ENCODE results near the gene HSCB.

Gene HSCB

DNA sequence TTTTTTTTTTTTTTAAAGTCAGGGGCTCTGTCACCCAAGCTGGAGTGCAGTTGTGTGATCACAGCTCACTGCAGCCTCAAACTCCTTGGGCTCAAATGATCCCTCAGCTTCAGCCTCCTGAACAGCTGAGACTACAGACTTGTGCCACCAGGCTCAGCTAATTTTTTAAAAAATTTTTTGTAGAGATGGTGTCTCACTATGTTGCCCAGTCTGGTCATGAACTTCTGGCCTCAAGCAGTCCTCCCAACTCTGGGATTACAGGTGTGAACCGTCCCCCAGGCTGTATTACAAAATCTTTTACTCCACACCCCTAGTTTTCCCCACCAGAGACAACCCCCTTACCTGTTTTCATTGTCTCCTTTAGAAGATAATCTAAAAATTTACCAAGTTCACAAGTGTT lies 32.5 kb downstream of the HSCB start:
- H2AFZ ChIP-seq (ENCODE audit: low read length): no peak overlapping the region
- H3K27me3 ChIP-seq (replicated peaks; ENCODE audit: insufficient read depth, low read length): no peaks in the 10 kb centered on the region
- no peaks in the 10 kb centered on the region for H3K9me2 ChIP-seq (replicated peaks; ENCODE audit: insufficient read depth, low read length)
- no peak for DNase-seq
- H3K9ac ChIP-seq (ENCODE audit: low read length): no peak overlapping the region
- no peaks in the 10 kb centered on the region for H3K4me1 ChIP-seq (ENCODE audit: low read length)
- H3K36me3 ChIP-seq (replicated peaks; ENCODE audit: insufficient read depth, low read length): peaks cover 5% of the 10 kb centered on the region; the same call in 1 of the 2 replicates
- H3F3A ChIP-seq (ENCODE audit: insufficient read depth, low read length): peaks cover 15% of the 10 kb centered on the region
- peak overlapping the region; percentile 44; the same call in 1 of the 2 replicates for H3K4me2 ChIP-seq (ENCODE audit: low read depth, low read length)
- peaks cover 64% of the 10 kb centered on the region for H3K79me2 ChIP-seq (ENCODE audit: low read length)
- no peaks in the 10 kb centered on the region for H3K9me3 ChIP-seq (replicated peaks; ENCODE audit: insufficient read depth, low read length)
- TF ChIP-seq EZH2 (optimal IDR thresholded peaks at IDR 0.05; ENCODE audit: low read depth, low read length) (no peak), EZH2phosphoT487 (IDR thresholded peaks at IDR 0.05; ENCODE audit: low read length) (no peak)
- TF ChIP-seq, protein P1, sequence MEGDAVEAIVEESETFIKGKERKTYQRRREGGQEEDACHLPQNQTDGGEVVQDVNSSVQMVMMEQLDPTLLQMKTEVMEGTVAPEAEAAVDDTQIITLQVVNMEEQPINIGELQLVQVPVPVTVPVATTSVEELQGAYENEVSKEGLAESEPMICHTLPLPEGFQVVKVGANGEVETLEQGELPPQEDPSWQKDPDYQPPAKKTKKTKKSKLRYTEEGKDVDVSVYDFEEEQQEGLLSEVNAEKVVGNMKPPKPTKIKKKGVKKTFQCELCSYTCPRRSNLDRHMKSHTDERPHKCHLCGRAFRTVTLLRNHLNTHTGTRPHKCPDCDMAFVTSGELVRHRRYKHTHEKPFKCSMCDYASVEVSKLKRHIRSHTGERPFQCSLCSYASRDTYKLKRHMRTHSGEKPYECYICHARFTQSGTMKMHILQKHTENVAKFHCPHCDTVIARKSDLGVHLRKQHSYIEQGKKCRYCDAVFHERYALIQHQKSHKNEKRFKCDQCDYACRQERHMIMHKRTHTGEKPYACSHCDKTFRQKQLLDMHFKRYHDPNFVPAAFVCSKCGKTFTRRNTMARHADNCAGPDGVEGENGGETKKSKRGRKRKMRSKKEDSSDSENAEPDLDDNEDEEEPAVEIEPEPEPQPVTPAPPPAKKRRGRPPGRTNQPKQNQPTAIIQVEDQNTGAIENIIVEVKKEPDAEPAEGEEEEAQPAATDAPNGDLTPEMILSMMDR (IDR thresholded peaks at IDR 0.05; ENCODE audit: low read length): no peak
- no peak overlapping the region for H3K4me3 ChIP-seq (ENCODE audit: low read length)
- H4K20me1 ChIP-seq (ENCODE audit: insufficient read depth, low read length): peaks cover under 1% of the 10 kb centered on the region; the same call in 1 of the 2 replicates
- H3K27ac ChIP-seq (ENCODE audit: low read length): no peak overlapping the region

- TF ChIP-seq EZH2phosphoT487 (IDR thresholded peaks at IDR 0.05; ENCODE audit: low read length): no peak
- TF ChIP-seq, protein P1 (IDR thresholded peaks at IDR 0.05; ENCODE audit: low read length): no peak
- TF ChIP-seq EZH2 (optimal IDR thresholded peaks at IDR 0.05; ENCODE audit: low read depth, low read length): no peak
- Histone ChIP-seq H3K79me2 (ENCODE audit: low read length) (peaks cover 94% of the 10 kb centered on the region), H3K36me3 (replicated peaks; ENCODE audit: insufficient read depth, low read length) (peaks cover 11% of the 10 kb centered on the region), H3K27me3 (replicated peaks; ENCODE audit: insufficient read depth, low read length) (no peaks in the 10 kb centered on the region), H3K4me1 (ENCODE audit: low read length) (no peaks in the 10 kb centered on the region), H3K9me2 (replicated peaks; ENCODE audit: insufficient read depth, low read length) (no peaks in the 10 kb centered on the region), H3K27ac (ENCODE audit: low read length) (no peak overlapping the region), H3K4me3 (ENCODE audit: low read length) (no peak overlapping the region), H3K9ac (ENCODE audit: low read length) (no peak overlapping the region), H2AFZ (ENCODE audit: low read length) (no peak overlapping the region), H3K4me2 (ENCODE audit: low read depth, low read length) (no peak overlapping the region), H3F3A (ENCODE audit: insufficient read depth, low read length) (no peaks in the 10 kb centered on the region), H3K9me3 (replicated peaks; ENCODE audit: insufficient read depth, low read length) (no peaks in the 10 kb centered on the region), H4K20me1 (ENCODE audit: insufficient read depth, low read length) (peaks cover 4% of the 10 kb centered on the region; the same call in 1 of the 2 replicates)
- no peak for DNase-seq
Observed at GRCh38 chr22:28779833-28780232, 38.0 kb downstream of the HSCB start.

GRCh38 chr22:28780296-28780695 lies 38.5 kb downstream of the HSCB start:
- Histone ChIP-seq H3K79me2 (ENCODE audit: low read length) (peaks cover 94% of the 10 kb centered on the region), H3K4me3 (ENCODE audit: low read length) (no peak overlapping the region), H3K36me3 (replicated peaks; ENCODE audit: insufficient read depth, low read length) (peaks cover 11% of the 10 kb centered on the region), H3K9ac (ENCODE audit: low read length) (no peak overlapping the region), H3K9me2 (replicated peaks; ENCODE audit: insufficient read depth, low read length) (no peaks in the 10 kb centered on the region), H3K27ac (ENCODE audit: low read length) (no peak overlapping the region), H3K4me1 (ENCODE audit: low read length) (no peaks in the 10 kb centered on the region), H2AFZ (ENCODE audit: low read length) (no peak overlapping the region), H3K27me3 (replicated peaks; ENCODE audit: insufficient read depth, low read length) (no peaks in the 10 kb centered on the region), H4K20me1 (ENCODE audit: insufficient read depth, low read length) (peaks cover 4% of the 10 kb centered on the region; the same call in 1 of the 2 replicates), H3K9me3 (replicated peaks; ENCODE audit: insufficient read depth, low read length) (no peaks in the 10 kb centered on the region), H3K4me2 (ENCODE audit: low read depth, low read length) (no peak overlapping the region), H3F3A (ENCODE audit: insufficient read depth, low read length) (no peaks in the 10 kb centered on the region)
- DNase-seq: no peak
- TF ChIP-seq, protein P1 (IDR thresholded peaks at IDR 0.05; ENCODE audit: low read length): no peak
- TF ChIP-seq EZH2phosphoT487 (IDR thresholded peaks at IDR 0.05; ENCODE audit: low read length) (no peak), EZH2 (optimal IDR thresholded peaks at IDR 0.05; ENCODE audit: low read depth, low read length) (no peak)
